ENCODE data around the gene BCAR3. TPM values are rescaled to one million over a fixed set of nuclear protein-coding genes. Genes with fewer than 3 reads are reported as not detected.
"Not testable (repeated sequence)": the region's sequence is repeated elsewhere in the genome, so short reads cannot be mapped to it uniquely, and the experiment has no call there.

The BCAR3 gene
- total and polyA plus RNA-seq, 2 donors from 2014 or later: 25.4 to 28.4 TPM

DNA sequence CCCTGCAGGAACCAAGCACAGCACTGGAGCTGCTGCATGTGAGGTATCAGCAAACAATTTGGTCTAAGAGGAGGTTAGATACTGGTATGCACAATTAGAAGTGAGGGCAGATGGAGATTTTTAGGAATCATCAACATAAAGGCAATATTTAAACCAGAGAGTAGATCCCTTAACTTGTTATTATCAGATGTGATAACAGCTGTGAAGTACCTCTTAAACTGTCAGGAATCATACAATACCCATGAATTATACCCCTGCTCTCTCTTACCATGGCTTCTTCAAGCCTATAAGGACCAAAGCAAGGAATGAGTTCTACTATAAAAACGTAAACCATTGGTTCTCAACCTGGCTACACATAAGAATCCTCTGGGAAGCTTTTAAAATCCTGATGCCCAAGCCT, 3.9 kb downstream of the BCAR3 start:
- DNase-seq: no peak
- Histone ChIP-seq H3K27ac (ENCODE audit: low read depth in 2 of 2, low read length in 2 of 2) (no peak overlapping the region), H3K36me3 (ENCODE audit: control insufficient read depth in 2 of 3, insufficient read depth in 3 of 3, low read length in 3 of 3) (no peaks in the 10 kb centered on the region), H3K9me3 (ENCODE audit: control insufficient read depth in 2 of 3, insufficient read depth in 1 of 3, low read length in 3 of 3) (no peaks in the 10 kb centered on the region), H3K4me1 (ENCODE audit: control insufficient read depth in 2 of 3, insufficient read depth in 2 of 3, low read depth in 1 of 3, low read length in 3 of 3) (peaks cover 5 to 30% (median 23%) of the 10 kb centered on the region in 3 donors), H3K27me3 (ENCODE audit: control insufficient read depth, insufficient read depth, low read length) (no peaks in the 10 kb centered on the region), H3K4me3 (ENCODE audit: low read length in 3 of 3) (no peak overlapping the region), H3K9ac (ENCODE audit: low read length in 3 of 3) (no peak overlapping the region)
- TF ChIP-seq, protein P1, sequence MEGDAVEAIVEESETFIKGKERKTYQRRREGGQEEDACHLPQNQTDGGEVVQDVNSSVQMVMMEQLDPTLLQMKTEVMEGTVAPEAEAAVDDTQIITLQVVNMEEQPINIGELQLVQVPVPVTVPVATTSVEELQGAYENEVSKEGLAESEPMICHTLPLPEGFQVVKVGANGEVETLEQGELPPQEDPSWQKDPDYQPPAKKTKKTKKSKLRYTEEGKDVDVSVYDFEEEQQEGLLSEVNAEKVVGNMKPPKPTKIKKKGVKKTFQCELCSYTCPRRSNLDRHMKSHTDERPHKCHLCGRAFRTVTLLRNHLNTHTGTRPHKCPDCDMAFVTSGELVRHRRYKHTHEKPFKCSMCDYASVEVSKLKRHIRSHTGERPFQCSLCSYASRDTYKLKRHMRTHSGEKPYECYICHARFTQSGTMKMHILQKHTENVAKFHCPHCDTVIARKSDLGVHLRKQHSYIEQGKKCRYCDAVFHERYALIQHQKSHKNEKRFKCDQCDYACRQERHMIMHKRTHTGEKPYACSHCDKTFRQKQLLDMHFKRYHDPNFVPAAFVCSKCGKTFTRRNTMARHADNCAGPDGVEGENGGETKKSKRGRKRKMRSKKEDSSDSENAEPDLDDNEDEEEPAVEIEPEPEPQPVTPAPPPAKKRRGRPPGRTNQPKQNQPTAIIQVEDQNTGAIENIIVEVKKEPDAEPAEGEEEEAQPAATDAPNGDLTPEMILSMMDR (IDR thresholded peaks at IDR 0.05; ENCODE audit: borderline replicate concordance, extremely low read depth, insufficient read depth): no peak
- no peak for FAIRE-seq
- intact Hi-C loops (cut with DNase I): no loop called here

DNA sequence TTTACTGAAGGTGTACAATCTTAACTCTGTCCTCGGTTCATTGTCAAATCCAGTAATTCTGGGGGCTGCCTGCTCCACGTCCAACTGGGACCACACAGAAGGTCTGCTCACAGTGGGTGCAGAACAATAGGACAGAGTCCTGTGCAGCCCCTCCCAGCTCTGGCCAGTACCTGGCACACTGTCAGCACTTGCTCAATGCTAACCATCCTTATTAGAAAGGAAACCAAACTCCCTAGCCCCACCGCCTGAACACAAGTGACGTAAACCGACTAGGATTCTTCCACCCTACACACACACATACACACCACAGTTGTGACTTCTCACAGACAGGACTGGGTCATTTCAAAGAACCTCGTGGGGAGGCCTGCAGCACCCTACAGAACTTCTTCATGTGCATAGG, 5.2 kb downstream of the BCAR3 start:
- no peak overlapping the region for H3K27ac ChIP-seq (ENCODE audit: low read depth in 2 of 2, low read length in 2 of 2)
- H3K9ac ChIP-seq (ENCODE audit: low read length in 3 of 3): no peak overlapping the region
- DNase-seq: no peak
- H3K4me3 ChIP-seq (ENCODE audit: low read length in 3 of 3): no peak overlapping the region
- H3K4me1 ChIP-seq (ENCODE audit: control insufficient read depth in 2 of 3, insufficient read depth in 2 of 3, low read depth in 1 of 3, low read length in 3 of 3): peaks cover 5 to 42% (median 30%) of the 10 kb centered on the region in 3 donors
- no peaks in the 10 kb centered on the region for H3K36me3 ChIP-seq (ENCODE audit: control insufficient read depth in 2 of 3, insufficient read depth in 3 of 3, low read length in 3 of 3)
- H3K27me3 ChIP-seq (ENCODE audit: control insufficient read depth, insufficient read depth, low read length): no peaks in the 10 kb centered on the region
- no peak for FAIRE-seq
- intact Hi-C loops (cut with DNase I): no loop called here
- TF ChIP-seq, protein P1 (IDR thresholded peaks at IDR 0.05; ENCODE audit: borderline replicate concordance, extremely low read depth, insufficient read depth): no peak
- H3K9me3 ChIP-seq (ENCODE audit: control insufficient read depth in 2 of 3, insufficient read depth in 1 of 3, low read length in 3 of 3): no peaks in the 10 kb centered on the region

DNA sequence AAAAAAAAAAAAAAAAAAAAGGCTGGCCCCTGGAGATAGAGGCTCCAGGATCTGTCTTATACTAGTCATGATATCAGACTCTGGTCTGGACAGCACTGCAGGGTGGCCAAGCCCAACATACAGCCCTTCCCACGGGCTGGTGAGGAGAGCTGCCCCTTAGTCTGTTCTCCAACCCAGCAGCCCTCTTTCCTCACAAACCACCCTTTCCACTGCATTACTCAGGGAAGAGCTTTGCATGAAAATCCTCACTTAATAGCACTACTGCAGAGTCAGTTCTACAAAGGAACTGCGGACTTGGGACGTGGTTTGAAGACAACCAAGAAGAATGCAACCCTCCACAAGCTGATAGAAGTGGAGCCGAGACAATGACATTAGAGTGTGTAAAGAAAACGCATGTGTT, 5.7 kb downstream of the BCAR3 start:
- Histone ChIP-seq H3K4me3 (ENCODE audit: low read length in 3 of 3) (no peak overlapping the region), H3K27ac (ENCODE audit: low read depth in 2 of 2, low read length in 2 of 2) (no peak overlapping the region), H3K36me3 (ENCODE audit: control insufficient read depth in 2 of 3, insufficient read depth in 3 of 3, low read length in 3 of 3) (no peaks in the 10 kb centered on the region), H3K4me1 (ENCODE audit: control insufficient read depth in 2 of 3, insufficient read depth in 2 of 3, low read depth in 1 of 3, low read length in 3 of 3) (peaks cover 5 to 45% (median 33%) of the 10 kb centered on the region in 3 donors), H3K9ac (ENCODE audit: low read length in 3 of 3) (no peak overlapping the region), H3K27me3 (ENCODE audit: control insufficient read depth, insufficient read depth, low read length) (no peaks in the 10 kb centered on the region), H3K9me3 (ENCODE audit: control insufficient read depth in 2 of 3, insufficient read depth in 1 of 3, low read length in 3 of 3) (no peaks in the 10 kb centered on the region)
- DNase-seq: no peak
- intact Hi-C loops (cut with DNase I): no loop called here
- no peak for FAIRE-seq
- TF ChIP-seq, protein P1 (IDR thresholded peaks at IDR 0.05; ENCODE audit: borderline replicate concordance, extremely low read depth, insufficient read depth): no peak

DNA sequence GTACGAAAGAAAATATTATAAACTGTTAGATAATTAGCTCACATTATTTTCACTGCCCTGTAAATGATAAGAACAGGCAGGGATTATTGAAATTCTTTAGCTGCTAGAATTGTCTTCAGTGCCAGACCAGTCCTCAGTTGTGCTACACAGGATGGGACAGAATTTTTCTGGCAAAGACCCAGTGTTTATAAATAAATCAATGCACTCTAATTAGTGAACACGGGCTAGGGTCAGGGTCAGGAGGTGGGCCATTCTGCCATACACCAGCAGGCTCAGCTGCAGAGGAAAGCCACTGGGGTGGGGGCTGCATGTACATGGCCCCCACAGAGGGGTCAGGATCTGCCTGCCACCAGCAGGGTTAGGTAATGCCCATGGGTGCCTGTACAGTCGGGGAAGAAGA, 6.4 kb downstream of the BCAR3 start:
- no peak overlapping the region for H3K4me3 ChIP-seq (ENCODE audit: low read length in 3 of 3)
- TF ChIP-seq, protein P1 (IDR thresholded peaks at IDR 0.05; ENCODE audit: borderline replicate concordance, extremely low read depth, insufficient read depth): no peak
- FAIRE-seq: no peak
- no peak overlapping the region for H3K27ac ChIP-seq (ENCODE audit: low read depth in 2 of 2, low read length in 2 of 2)
- H3K4me1 ChIP-seq (ENCODE audit: control insufficient read depth in 2 of 3, insufficient read depth in 2 of 3, low read depth in 1 of 3, low read length in 3 of 3): peaks cover 5 to 42% (median 32%) of the 10 kb centered on the region in 3 donors
- H3K9ac ChIP-seq (ENCODE audit: low read length in 3 of 3): no peak overlapping the region
- no peak for DNase-seq
- no peaks in the 10 kb centered on the region for H3K27me3 ChIP-seq (ENCODE audit: control insufficient read depth, insufficient read depth, low read length)
- no peaks in the 10 kb centered on the region for H3K36me3 ChIP-seq (ENCODE audit: control insufficient read depth in 2 of 3, insufficient read depth in 3 of 3, low read length in 3 of 3)
- intact Hi-C loops (cut with DNase I): no loop called here
- no peaks in the 10 kb centered on the region for H3K9me3 ChIP-seq (ENCODE audit: control insufficient read depth in 2 of 3, insufficient read depth in 1 of 3, low read length in 3 of 3)

DNA sequence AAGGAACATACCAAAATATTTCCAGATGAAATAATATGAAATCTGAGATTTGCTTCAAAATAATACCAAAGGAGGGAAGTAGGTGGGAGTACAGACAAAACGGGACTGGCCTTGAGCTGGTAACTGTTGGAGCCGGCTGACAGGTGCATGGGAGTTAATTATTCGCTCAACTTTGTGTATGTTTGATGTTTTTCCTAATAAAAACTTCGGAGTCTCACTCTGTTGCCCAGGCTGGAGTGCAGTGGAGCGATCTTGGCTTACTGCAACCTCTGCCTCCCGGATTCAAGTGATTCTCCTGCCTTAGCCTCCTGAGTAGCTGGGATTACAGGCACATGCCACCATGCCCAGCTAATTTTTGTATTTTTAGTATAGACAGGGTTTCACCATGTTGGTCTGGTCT, 7.6 kb downstream of the BCAR3 start:
- peaks cover 2 to 39% (median 33%) of the 10 kb centered on the region in 3 donors for H3K4me1 ChIP-seq (ENCODE audit: control insufficient read depth in 2 of 3, insufficient read depth in 2 of 3, low read depth in 1 of 3, low read length in 3 of 3)
- H3K9ac ChIP-seq (ENCODE audit: low read length in 3 of 3); H3K27ac ChIP-seq (ENCODE audit: low read depth in 2 of 2, low read length in 2 of 2); FAIRE-seq; H3K36me3 ChIP-seq (ENCODE audit: control insufficient read depth in 2 of 3, insufficient read depth in 3 of 3, low read length in 3 of 3); intact Hi-C loops (cut with DNase I); H3K4me3 ChIP-seq (ENCODE audit: low read length in 3 of 3); DNase-seq; H3K9me3 ChIP-seq (ENCODE audit: control insufficient read depth in 2 of 3, insufficient read depth in 1 of 3, low read length in 3 of 3); H3K27me3 ChIP-seq (ENCODE audit: control insufficient read depth, insufficient read depth, low read length): not testable (repeated sequence)

All from kidney (tissue), 14 donors.